Smooth muscle cell (in vitro differentiated cells): Measurements from ENCODE around the gene SELENOP. TPM values are rescaled to one million over a fixed set of nuclear protein-coding genes. Genes with fewer than 3 reads are reported as not detected.

Experiments
- DNase-seq: peaks from one replicate; lab custom pipeline; 2025; ENCODE audit not compliant: unreplicated experiment; lab: John Stamatoyannopoulos, UW
- H2AFZ ChIP-seq: fragments of 200-600 bp; sonication (generic); 2 replicates; pipeline ENCODE4 v1.6.0; 2016; ENCODE audit warnings: antibody characterized with exemption, low read depth, mild to moderate bottlenecking
- H3F3A ChIP-seq: fragments of 200-600 bp; sonication (generic); 2 replicates; pipeline ENCODE4 v1.6.0; 2017; ENCODE audit warnings: antibody characterized with exemption, low read depth
- H3K27ac ChIP-seq: fragments of 200-600 bp; sonication (generic); 2 replicates; pipeline ENCODE4 v1.5.1; 2016; ENCODE audit warnings: low read depth, mild to moderate bottlenecking
- H3K27me3 ChIP-seq: fragments of 200-600 bp; sonication (generic); 2 replicates; pipeline ENCODE4 v1.6.1; 2016; ENCODE audit warnings: low read depth, mild to moderate bottlenecking
- H3K36me3 ChIP-seq: fragments of 200-600 bp; sonication (generic); 2 replicates; pipeline ENCODE4 v1.5.1; 2016; ENCODE audit warnings: low read depth
- H3K4me1 ChIP-seq: fragments of 200-600 bp; sonication (generic); 2 replicates; pipeline ENCODE4 v1.5.1; 2016; ENCODE audit warnings: low read depth
- H3K4me2 ChIP-seq: fragments of 200-600 bp; sonication (generic); 2 replicates; pipeline ENCODE4 v1.6.0; 2016; ENCODE audit warnings: mild to moderate bottlenecking
- H3K4me3 ChIP-seq: fragments of 200-600 bp; sonication (generic); 2 replicates; pipeline ENCODE4 v1.5.1; 2016; ENCODE audit warnings: mild to moderate bottlenecking
- H3K79me2 ChIP-seq: fragments of 200-600 bp; sonication (generic); 2 replicates; pipeline ENCODE4 v1.6.0; 2016; ENCODE audit warnings: low read depth, mild to moderate bottlenecking
- H3K9ac ChIP-seq: fragments of 200-600 bp; sonication (generic); 2 replicates; pipeline ENCODE4 v1.6.0; 2016; ENCODE audit warnings: low read depth
- H3K9me3 ChIP-seq: fragments of 200-600 bp; sonication (generic); replicated peaks from 2 replicates; pipeline ENCODE4 v1.5.1; 2016; ENCODE audit warnings: low read depth
- H4K20me1 ChIP-seq: fragments of 200-600 bp; sonication (generic); 2 replicates; pipeline ENCODE4 v1.6.0; 2016; ENCODE audit warnings: low read depth
- CTCF ChIP-seq: fragments of 200-600 bp; sonication (generic); IDR thresholded peaks from 2 replicates; pipeline ENCODE4 v1.5.1; 2017; ENCODE audit warnings: borderline replicate concordance, mild to moderate bottlenecking, antibody characterized with exemption; ENCODE audit not compliant: insufficient read depth, poor library complexity, severe bottlenecking
- WGBS: methylation state at CpG from one replicate; pipeline ENCODE4 v1.1.7; 2016; ENCODE audit warnings: low lambda C conversion rate; 5-methylcytosine and 5-hydroxymethylcytosine counted together
- polyA plus RNA-seq: library from polyadenylated mRNA; unstranded; fragments of >200 nt; fragmentation: Nextera tagmentation; extraction: Ambion mirVana; gene quantifications from 2 replicates; pipeline ENCODE4 v1.2.1, GENCODE V29; 2016
- total RNA-seq: library from RNA; depleted of rRNA; stranded (reverse); fragments of >200 nt; gene quantifications from 2 replicates; pipeline ENCODE4 v1.2.3, GENCODE V29; 2014

SELENOP gene
- total and polyA plus RNA-seq, 2 experiments from 2014 or later = 11.9 to 12.2 TPM

GRCh38 chr5:42806004-42806700 lies 5.5 kb downstream of the SELENOP start:
- H2AFZ ChIP-seq = peak overlapping the region; percentile 11
- no peak for TF ChIP-seq CTCF
- H3K4me3 ChIP-seq = peak overlapping the region; percentile 29
- no peak overlapping the region for H3K9ac ChIP-seq
- H3K27ac ChIP-seq = no peak overlapping the region
- no peaks in the 10 kb centered on the region for H3K27me3 ChIP-seq
- H3F3A ChIP-seq = no peaks in the 10 kb centered on the region
- no peaks in the 10 kb centered on the region for H3K36me3 ChIP-seq
- no peaks in the 10 kb centered on the region for H3K9me3 ChIP-seq
- DNase-seq = no peak
- H4K20me1 ChIP-seq = no peaks in the 10 kb centered on the region
- no peak overlapping the region for H3K4me2 ChIP-seq
- 90% methylated on average over 2 of the region's 2 CpGs for WGBS
- H3K4me1 ChIP-seq = peaks cover 2% of the 10 kb centered on the region
- no peaks in the 10 kb centered on the region for H3K79me2 ChIP-seq

GRCh38 chr5:42804717-42805339 lies 6.9 kb downstream of the SELENOP start:
- 94% methylated on average over 4 of the region's 4 CpGs for WGBS
- H3K27ac ChIP-seq = no peak overlapping the region

GRCh38 chr5:42801516-42802166 lies 10.1 kb downstream of the SELENOP start:
- no peak for DNase-seq
- no peak for TF ChIP-seq CTCF
- no peak overlapping the region for H3K4me3 ChIP-seq
- no peaks in the 10 kb centered on the region for H3K79me2 ChIP-seq
- no peaks in the 10 kb centered on the region for H4K20me1 ChIP-seq
- H3K27me3 ChIP-seq = no peaks in the 10 kb centered on the region
- 93% methylated on average over 6 of the region's 6 CpGs for WGBS
- no peaks in the 10 kb centered on the region for H3K36me3 ChIP-seq
- no peak overlapping the region for H3K27ac ChIP-seq
- no peaks in the 10 kb centered on the region for H3K9me3 ChIP-seq
- no peaks in the 10 kb centered on the region for H3K4me1 ChIP-seq
- H3K4me2 ChIP-seq = no peak overlapping the region
- H3K9ac ChIP-seq = no peak overlapping the region
- H2AFZ ChIP-seq = no peak overlapping the region
- H3F3A ChIP-seq = no peaks in the 10 kb centered on the region

More at GRCh38 chr5:42804717-42805339, 6.9 kb downstream of the SELENOP start:
- Histone ChIP-seq H3K4me1 (no peaks in the 10 kb centered on the region), H2AFZ (no peak overlapping the region), H3K79me2 (no peaks in the 10 kb centered on the region), H3K4me2 (no peak overlapping the region), H3K27me3 (no peaks in the 10 kb centered on the region), H3K4me3 (no peak overlapping the region), H3F3A (no peaks in the 10 kb centered on the region), H3K9ac (no peak overlapping the region), H3K36me3 (no peaks in the 10 kb centered on the region), H3K9me3 (no peaks in the 10 kb centered on the region), H4K20me1 (no peaks in the 10 kb centered on the region)
- TF ChIP-seq CTCF = no peak
- DNase-seq = no peak
